CD4-positive, alpha-beta T cell (primary cell): ENCODE data around the gene HCN1. TPM values are rescaled to one million over a fixed set of nuclear protein-coding genes. Genes with fewer than 3 reads are reported as not detected.

ENCODE experiments used
- ATAC-seq: fragments of 200-7000 bp; cut with Tn5 transposase; one replicate; pipeline ENCODE4 v1.10.0; 2022; ENCODE audit warnings: mild to moderate bottlenecking; ENCODE audit not compliant: poor library complexity
- CTCF ChIA-PET: fragments of 350-600 bp; sonication (Branson Sonifier 250); formaldehyde crosslinking; loops from one replicate; lab custom pipeline; 2021; ENCODE audit warnings: antibody characterized with exemption, inconsistent platforms; lab: Charles Lee
- POLR2A ChIA-PET: fragments of 350-600 bp; sonication (Branson Sonifier 250); formaldehyde crosslinking; loops from one replicate; lab custom pipeline; 2021; ENCODE audit warnings: antibody characterized with exemption, inconsistent platforms; lab: Charles Lee
- DNase-seq, 14 experiments: peaks; one replicate each; pipeline ENCODE4 v3.0.0-alpha.2; 2013 to 2020; ENCODE audit warnings: mixed read lengths in 2 of 14
- H3K27ac ChIP-seq, 2 donors: one replicate each; pipeline versions ENCODE4 v1.5.1 to v1.7.0; 2013; ENCODE audit warnings: low read length in 2 of 2, low read depth in 1 of 2, mild to moderate bottlenecking in 1 of 2
- H3K27me3 ChIP-seq, 2 experiments: 1 replicate in 1 of 2; 2 replicates in 1 of 2; pipeline versions ENCODE4 v1.6.1 to v1.7.0; 2013; ENCODE audit warnings: low read length in 2 of 2, control low read depth in 1 of 2, mild to moderate bottlenecking in 1 of 2, moderate library complexity in 1 of 2; ENCODE audit not compliant: insufficient read depth in 2 of 2, control insufficient read depth in 1 of 2
- H3K36me3 ChIP-seq: one replicate; pipeline ENCODE4 v1.6.1; 2013; ENCODE audit warnings: low read length, control low read depth; ENCODE audit not compliant: insufficient read depth
- H3K4me1 ChIP-seq: one replicate; pipeline ENCODE4 v1.6.1; 2013; ENCODE audit warnings: low read length, control low read depth; ENCODE audit not compliant: insufficient read depth
- H3K4me3 ChIP-seq: one replicate; pipeline ENCODE4 v1.5.1; 2013; ENCODE audit warnings: mild to moderate bottlenecking, low read length, moderate library complexity
- H3K9me3 ChIP-seq, 2 experiments: 1 replicate in 1 of 2; 2 replicates in 1 of 2; pipeline versions ENCODE4 v1.6.1 to v1.7.0; 2013; ENCODE audit warnings: low read length in 2 of 2, mild to moderate bottlenecking in 2 of 2, control low read depth in 1 of 2, moderate library complexity in 1 of 2; ENCODE audit not compliant: control insufficient read depth in 1 of 2, insufficient read depth in 1 of 2
- H3K27ac Mint-ChIP-seq: one replicate; pipeline ENCODE4 v1.8.0; 2020; ENCODE audit warnings: mixed read lengths
- H3K27me3 Mint-ChIP-seq: one replicate; pipeline ENCODE4 v1.8.0; 2021; ENCODE audit warnings: mixed read lengths
- H3K36me3 Mint-ChIP-seq: one replicate; pipeline ENCODE4 v1.8.0; 2021; ENCODE audit warnings: low read depth, mixed read lengths
- H3K4me1 Mint-ChIP-seq: one replicate; pipeline ENCODE4 v1.8.0; 2021; ENCODE audit warnings: low read depth, mixed read lengths
- H3K4me3 Mint-ChIP-seq: one replicate; pipeline ENCODE4 v1.8.0; 2020; ENCODE audit warnings: mild to moderate bottlenecking, mixed read lengths
- H3K9me3 Mint-ChIP-seq: one replicate; pipeline ENCODE4 v1.8.0; 2020; ENCODE audit warnings: mixed read lengths
- CTCF ChIP-seq: fragments of 200-600 bp; IDR thresholded peaks from one replicate; pipeline ENCODE4 v1.8.0; 2022; ENCODE audit warnings: antibody characterized with exemption, mild to moderate bottlenecking
- intact Hi-C, 2 experiments: fragments of 100-400 bp; cut with DNase I in 1 of 2; cut with micrococcal nuclease in 1 of 2; formaldehyde crosslinking; loops; one replicate each; pipeline versions ENCODE4 v1.15.1 to v1.9.0; 2023 to 2025; cut with DNase I, micrococcal nuclease
- total RNA-seq, 174 experiments: library from RNA in 2 of 174; stranded (reverse) in 2 of 174; gene quantifications; one replicate each; pipeline ENCODE4 v1.2.3 and lab custom pipeline; 2021 to 2026

HCN1 gene
- total RNA-seq, 2 experiments from 2014 or later = not detected

GRCh38 chr5:45274241-45274640, 421.9 kb downstream of the HCN1 start:
- H3K9me3 Mint-ChIP-seq = peaks cover 5% of the 10 kb centered on the region
- H3K9me3 ChIP-seq = no peaks in the 10 kb centered on the region
- H3K4me3 Mint-ChIP-seq = no peak overlapping the region
- H3K27me3 Mint-ChIP-seq = no peaks in the 10 kb centered on the region
- no peaks in the 10 kb centered on the region for H3K4me1 Mint-ChIP-seq
- H3K27me3 ChIP-seq = no peaks in the 10 kb centered on the region
- no peak overlapping the region for H3K27ac ChIP-seq
- no peak for DNase-seq
- no peak for ATAC-seq
- TF ChIP-seq CTCF = no peak
- intact Hi-C loops = no loop called here
- ChIA-PET CTCF (no interaction called here), POLR2A (no interaction called here)
- H3K36me3 ChIP-seq = no peaks in the 10 kb centered on the region
- no peaks in the 10 kb centered on the region for H3K36me3 Mint-ChIP-seq
- H3K27ac Mint-ChIP-seq = no peak overlapping the region
- no peaks in the 10 kb centered on the region for H3K4me1 ChIP-seq
- H3K4me3 ChIP-seq = no peak overlapping the region

- Histone ChIP-seq H3K27ac (no peak overlapping the region), H3K9me3 (no peaks in the 10 kb centered on the region), H3K36me3 (no peaks in the 10 kb centered on the region), H3K4me1 (no peaks in the 10 kb centered on the region), H3K4me3 (no peak overlapping the region), H3K27me3 (no peaks in the 10 kb centered on the region)
- ATAC-seq = no peak
- Mint-ChIP-seq H3K27me3 (no peaks in the 10 kb centered on the region), H3K9me3 (peaks cover 5% of the 10 kb centered on the region), H3K27ac (no peak overlapping the region), H3K4me3 (no peak overlapping the region), H3K4me1 (no peaks in the 10 kb centered on the region), H3K36me3 (no peaks in the 10 kb centered on the region)
- ChIA-PET POLR2A (no interaction called here), CTCF (no interaction called here)
- TF ChIP-seq CTCF = no peak
- no peak for DNase-seq
- intact Hi-C loops = no loop called here
Measured at GRCh38 chr5:45271626-45272025, 424.6 kb downstream of the HCN1 start.

GRCh38 chr5:45264447-45264846, 431.7 kb downstream of the HCN1 start:
- POLR2A ChIA-PET = no interaction called here

More at GRCh38 chr5:45264447-45264846, 431.7 kb downstream of the HCN1 start:
- CTCF ChIA-PET = no interaction called here
- Mint-ChIP-seq H3K27ac (no peak overlapping the region), H3K4me1 (no peaks in the 10 kb centered on the region), H3K9me3 (peaks cover 7% of the 10 kb centered on the region), H3K36me3 (no peaks in the 10 kb centered on the region), H3K4me3 (no peak overlapping the region), H3K27me3 (no peaks in the 10 kb centered on the region)
- DNase-seq (no peak), ATAC-seq (no peak)
- Histone ChIP-seq H3K27me3 (no peaks in the 10 kb centered on the region), H3K4me1 (no peaks in the 10 kb centered on the region), H3K36me3 (no peaks in the 10 kb centered on the region), H3K4me3 (no peak overlapping the region), H3K9me3 (peaks cover 7 to 13% of the 10 kb centered on the region in 2 experiments), H3K27ac (no peak overlapping the region)
- TF ChIP-seq CTCF = no peak
- intact Hi-C loops = no loop called here
